Islet of Langerhans (tissue), 1 donor: ENCODE results near the gene PTPRU.

ENCODE experiments used
- FAIRE-seq: peaks from one replicate; lab custom pipeline; 2011; peaks lifted over from hg19 to GRCh38; lab: Jason Lieb, UNC

Gene PTPRU

DNA sequence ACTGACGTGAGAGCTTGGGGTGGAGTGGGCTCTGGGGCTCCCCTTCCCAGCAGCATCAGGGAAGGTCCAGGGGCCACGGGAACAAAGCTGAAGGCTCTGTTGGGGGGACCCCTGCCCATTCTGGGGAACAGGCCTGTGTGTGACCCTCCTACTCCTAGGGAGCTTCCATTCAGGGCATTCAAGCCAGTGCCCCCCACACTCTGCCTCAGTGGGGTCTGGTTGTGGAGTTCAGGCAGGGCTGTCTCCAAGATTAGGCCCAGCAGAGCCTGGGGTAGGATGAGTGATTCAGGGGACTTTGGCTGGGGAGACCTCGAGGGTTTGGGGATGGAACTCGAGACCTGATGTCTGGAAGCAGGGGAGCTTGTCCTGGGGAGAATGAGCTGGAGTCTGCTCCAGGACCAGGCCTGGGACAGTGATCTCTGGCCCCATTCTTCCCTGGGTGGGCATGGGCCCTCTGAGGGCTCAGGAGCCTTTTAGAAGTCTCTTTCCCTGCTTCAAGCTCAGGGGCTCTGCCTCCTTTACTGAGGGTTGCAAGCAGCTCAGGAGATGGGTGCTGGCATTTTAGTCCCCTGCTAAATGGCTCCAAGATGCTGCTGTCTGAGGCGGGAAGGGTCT, 81.7 kb downstream of the PTPRU start:
- FAIRE-seq, result no peak

DNA sequence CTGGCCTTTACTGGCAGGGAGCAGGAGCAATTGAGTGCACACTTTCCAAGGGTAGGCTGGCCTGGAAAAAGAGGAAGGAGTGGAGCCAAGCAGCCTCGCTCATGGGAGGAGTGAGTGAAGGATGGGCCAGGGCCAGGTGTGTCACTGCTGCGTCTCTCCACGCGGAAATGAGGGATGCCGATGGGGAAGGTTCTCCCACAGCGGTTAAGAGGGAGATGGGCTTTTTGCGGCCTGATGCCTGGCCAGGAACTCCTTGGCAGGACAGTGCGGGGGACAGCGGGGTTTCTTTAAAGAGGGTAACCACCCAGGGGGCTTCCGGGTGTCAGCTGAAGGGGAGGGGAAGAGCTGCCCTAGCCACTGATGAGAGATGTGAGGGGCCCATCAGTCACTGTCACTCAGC, 82.4 kb downstream of the PTPRU start:
- FAIRE-seq, result no peak

GRCh38 chr1:29319300-29320110, 83.2 kb downstream of the PTPRU start:
- no peak for FAIRE-seq

GRCh38 chr1:29320156-29320940, 84.0 kb downstream of the PTPRU start:
- no peak for FAIRE-seq

DNA sequence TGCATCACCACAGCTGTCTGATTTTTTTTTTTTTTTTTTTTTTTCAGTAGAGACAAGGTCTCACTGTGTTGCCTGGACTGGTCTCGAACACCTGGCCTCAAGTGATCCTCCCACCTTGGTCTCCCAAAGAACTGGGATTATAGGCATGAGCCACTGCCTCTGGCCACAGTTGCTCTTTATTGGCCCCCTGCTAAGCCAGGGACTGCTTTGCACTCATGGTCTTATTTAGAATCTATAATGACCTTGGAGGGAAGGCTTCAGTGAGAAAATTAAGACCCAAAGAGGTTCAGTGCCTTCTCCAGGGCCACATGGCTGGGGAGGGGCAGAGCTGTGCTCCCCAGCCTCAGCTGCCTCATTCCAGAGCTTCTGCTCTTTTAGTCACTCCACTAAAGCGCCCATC, 84.9 kb downstream of the PTPRU start:
- no peak for FAIRE-seq

GRCh38 chr1:29322147-29322694, 85.9 kb downstream of the PTPRU start:
- FAIRE-seq, result no peak

GRCh38 chr1:29322861-29323585, 86.7 kb downstream of the PTPRU start:
- no peak for FAIRE-seq

DNA sequence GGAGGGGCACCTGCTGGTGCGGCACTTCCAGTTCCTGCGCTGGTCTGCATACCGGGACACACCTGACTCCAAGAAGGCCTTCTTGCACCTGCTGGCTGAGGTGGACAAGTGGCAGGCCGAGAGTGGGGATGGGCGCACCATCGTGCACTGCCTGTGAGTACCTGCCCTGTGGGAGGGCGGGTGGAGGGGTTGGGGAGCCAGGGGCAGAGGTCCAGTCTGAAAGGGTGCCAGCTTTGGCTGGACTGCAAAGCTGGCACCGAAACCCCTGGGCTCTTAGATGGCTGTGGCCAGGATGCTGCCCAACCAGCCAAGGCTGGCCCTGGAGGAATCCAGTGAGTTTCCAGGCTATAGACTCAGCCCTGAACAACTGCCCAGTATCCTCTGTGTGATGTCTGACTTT, 87.3 kb downstream of the PTPRU start:
- FAIRE-seq, result no peak

GRCh38 chr1:29324202-29324601, 87.9 kb downstream of the PTPRU start:
- FAIRE-seq, result no peak

GRCh38 chr1:29324771-29325351, 88.5 kb downstream of the PTPRU start:
- no peak for FAIRE-seq

DNA sequence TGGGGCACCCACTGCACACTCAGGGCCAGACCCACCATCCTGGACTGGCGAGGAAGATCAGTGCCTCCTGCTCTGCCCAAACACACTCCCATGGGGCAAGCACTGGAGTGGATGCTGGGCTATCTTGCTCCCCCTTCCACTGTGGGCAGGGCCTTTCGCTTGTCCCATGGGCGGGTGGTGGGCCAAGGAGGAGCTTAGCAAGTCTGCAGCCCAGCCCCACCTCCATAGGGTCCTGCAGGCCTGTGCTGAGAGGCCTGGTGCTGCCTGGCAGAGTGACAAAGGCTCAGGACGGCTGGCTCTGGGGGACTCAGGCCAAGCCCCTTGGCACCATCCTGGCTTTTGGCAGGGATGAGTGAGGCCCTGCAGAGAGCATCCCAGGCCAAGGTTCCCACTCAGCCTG, 89.4 kb downstream of the PTPRU start:
- FAIRE-seq, result no peak

- FAIRE-seq, result no peak
Observed at GRCh38 chr1:29326123-29326522, 89.8 kb downstream of the PTPRU start.

DNA sequence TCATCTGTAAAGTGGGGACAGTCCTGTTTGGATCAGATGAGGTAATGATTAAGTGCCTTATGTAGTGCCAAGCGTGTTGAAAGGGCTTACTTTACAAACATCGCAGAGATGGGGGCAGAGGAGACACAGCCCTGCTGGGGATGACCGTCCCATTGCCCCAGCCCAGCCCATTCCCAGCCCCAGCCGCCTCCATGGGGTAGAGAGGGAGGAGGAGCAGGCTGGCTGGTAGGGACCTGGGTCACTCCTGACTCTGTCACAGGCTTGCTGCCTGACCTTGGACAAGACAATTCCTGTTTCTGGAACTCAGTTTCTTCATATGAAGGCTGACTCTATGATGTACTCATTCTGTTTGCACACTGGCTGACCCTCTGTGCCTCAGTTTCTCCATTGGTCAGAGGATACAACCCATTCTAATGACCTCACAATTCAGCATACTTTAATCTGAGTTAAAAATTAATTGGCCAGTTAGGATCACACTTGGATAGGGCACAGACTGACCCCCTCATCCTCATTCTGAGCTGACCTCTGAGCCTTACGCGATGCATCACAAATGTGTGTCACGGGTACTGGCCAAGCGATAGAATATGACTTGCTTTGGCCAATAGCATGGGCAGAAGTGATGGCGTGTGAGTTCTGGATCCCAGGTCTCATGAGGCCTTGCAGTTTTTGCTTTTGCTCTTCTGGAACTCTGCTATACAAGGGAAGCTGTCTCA, 91.1 kb downstream of the PTPRU start:
- FAIRE-seq, result no peak

DNA sequence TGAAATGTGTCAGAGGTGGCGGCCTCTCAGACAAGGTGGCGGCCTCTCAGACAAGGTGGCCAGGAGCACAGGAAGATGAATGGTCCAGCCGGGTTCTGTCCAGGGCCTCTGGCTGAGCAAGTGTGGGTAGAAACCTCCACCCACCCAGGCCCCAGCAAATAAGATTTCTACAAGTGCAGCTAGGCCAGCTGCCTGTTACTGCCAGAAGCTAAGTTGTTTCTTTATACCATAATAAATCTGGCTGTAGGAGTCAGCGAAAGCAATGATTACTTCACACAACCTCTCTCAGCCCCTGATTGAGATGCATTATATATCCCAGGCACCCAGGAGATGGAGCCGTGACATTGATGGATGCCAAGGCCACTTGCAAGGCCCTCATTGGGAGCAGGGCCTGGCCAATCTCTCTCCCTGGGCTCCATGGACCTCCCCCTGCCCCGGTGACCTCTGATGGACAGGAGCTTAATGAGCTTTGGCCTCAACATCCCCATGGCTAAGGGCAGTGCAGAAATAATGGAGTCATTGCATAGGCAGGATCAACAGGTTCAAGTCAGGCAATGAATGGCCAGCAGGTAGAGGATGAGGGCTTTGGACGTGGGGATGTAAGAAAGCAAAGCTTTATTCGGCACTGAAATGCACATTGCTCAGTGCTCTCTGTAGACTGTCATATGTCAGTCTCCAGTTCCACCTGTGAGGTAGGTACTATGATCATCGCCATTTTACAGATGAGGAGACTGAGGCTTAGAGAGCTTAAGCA, 92.9 kb downstream of the PTPRU start:
- FAIRE-seq, result no peak

DNA sequence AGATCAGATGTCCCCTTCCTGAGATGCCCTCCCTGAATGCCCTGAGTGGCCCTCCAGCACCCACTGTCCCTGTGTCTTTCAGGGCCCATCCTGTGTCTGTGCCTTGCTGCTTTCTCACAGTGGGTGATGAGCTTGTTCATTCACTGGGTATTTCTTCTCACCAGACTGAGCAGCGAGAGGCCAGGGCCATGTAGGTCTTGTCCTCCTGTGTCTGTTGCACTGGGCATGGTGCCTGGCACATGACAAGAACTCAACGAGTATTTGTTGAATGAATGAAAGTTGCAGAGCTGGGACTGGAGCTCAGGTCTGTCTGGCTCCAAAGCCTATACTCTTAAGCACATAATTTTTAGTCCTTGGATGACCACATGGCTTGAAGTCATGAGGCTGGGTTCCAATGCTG, 93.8 kb downstream of the PTPRU start:
- FAIRE-seq, result no peak

- FAIRE-seq, result no peak
Observed at GRCh38 chr1:29330856-29331255, 94.5 kb downstream of the PTPRU start.

DNA sequence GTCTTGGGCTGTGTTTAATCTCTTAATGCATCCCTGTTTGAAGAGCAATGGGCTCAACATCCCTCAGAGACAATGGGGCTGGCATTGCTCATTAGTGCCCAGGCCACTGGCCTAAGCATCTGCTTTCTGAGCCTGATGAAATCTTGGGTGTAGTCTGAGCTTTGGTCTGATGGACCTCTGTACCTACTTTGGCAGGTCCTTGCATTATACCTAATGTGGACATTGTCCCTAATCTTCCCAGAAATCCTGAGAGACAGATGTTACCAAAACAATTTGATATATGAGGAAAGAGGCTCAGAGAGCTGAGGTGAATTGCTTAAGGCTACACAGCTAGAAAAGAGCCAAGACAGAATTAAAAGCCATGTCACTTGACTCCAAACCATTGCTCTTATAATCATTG, 95.0 kb downstream of the PTPRU start:
- no peak for FAIRE-seq

DNA sequence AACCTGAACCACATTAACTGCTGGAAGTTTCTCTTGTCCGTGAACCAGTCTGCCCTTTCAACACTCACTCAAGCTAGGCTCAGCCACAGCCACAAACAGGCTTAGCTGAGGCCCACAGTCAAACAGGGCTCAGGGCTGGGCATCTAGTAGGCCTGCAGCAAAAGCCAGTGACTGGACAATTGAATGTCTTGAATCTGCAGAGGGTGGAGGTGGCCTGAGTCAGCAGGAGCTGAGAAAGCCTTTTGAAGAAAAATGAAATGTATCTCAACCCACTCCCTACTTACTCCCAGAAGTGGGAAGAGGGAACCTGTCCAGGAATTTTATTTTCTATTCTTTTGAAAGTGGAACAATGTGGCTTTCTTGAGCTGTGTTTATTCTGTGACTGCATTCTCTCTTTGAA, 95.4 kb downstream of the PTPRU start:
- FAIRE-seq, result no peak

- FAIRE-seq, result no peak
Observed at GRCh38 chr1:29332204-29332603, 95.9 kb downstream of the PTPRU start.

DNA sequence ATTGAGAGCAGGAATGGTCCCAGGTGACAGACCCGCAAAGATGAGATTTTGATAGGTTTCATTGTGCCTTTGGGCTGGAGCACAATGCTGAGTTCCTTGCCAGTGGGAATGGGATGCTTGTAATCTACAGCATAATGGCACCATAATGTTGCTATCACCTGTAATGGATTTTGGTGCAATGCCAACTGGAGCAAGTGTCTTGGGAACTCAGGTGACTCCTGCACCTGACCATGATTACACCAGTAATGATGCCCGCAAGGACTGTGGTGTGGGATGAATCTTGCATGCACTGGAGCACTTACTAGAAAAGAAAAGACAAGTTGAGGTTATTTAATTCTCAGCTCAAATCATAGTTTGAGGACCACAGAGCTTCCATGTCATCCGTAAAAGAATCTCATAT, 96.7 kb downstream of the PTPRU start:
- no peak for FAIRE-seq

DNA sequence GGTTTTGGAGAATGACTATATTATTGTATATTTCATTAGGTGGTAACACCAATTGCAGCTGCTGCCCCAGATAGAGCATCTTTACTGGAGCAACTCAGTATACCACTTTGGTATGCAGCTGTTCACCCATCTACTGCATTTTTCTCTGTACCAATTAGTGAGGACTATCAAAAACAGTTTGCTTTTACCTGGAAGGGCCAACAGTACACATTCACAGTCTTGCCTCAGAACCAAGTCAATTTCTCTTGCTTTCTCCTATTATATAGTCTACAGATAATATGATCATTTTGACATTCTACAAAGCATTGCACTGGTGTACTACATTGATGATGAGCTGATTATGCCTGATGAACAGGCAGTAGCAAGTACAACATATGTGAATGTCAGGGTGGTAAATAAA, 99.3 kb downstream of the PTPRU start:
- no peak for FAIRE-seq
